Keratinocyte (primary cell): ENCODE results near the gene UNC13B. TPM values are rescaled to one million over a fixed set of nuclear protein-coding genes. Genes with fewer than 3 reads are reported as not detected.
"Not testable (repeated sequence)": the region's sequence is repeated elsewhere in the genome, so short reads cannot be mapped to it uniquely, and the experiment has no call there.

ENCODE experiments used
- DNase-seq: peaks from one replicate; pipeline ENCODE4 v3.0.0-alpha.2; 2011; ENCODE audit warnings: low read depth, missing footprints, low spot score
- FAIRE-seq: peaks from 2 replicates; lab custom pipeline; 2011; peaks lifted over from hg19 to GRCh38; lab: Jason Lieb, UNC
- H2AFZ ChIP-seq: 2 replicates; pipeline ENCODE4 v1.6.0; 2012; ENCODE audit warnings: low read length, control low read depth, inconsistent platforms; ENCODE audit not compliant: control insufficient read depth
- H3K27ac ChIP-seq: 2 replicates; pipeline ENCODE4 v1.5.1; 2011; ENCODE audit warnings: low read length; ENCODE audit not compliant: control insufficient read depth, insufficient read depth
- H3K27me3 ChIP-seq: 3 replicates; pipeline ENCODE4 v1.6.0; 2011; ENCODE audit warnings: low read length; ENCODE audit not compliant: control insufficient read depth, insufficient read depth; ENCODE audit errors: extremely low read depth
- H3K36me3 ChIP-seq, 2 experiments: 2 replicates in 1 of 2; 3 replicates in 1 of 2; pipeline ENCODE4 v1.5.1; 2011; ENCODE audit warnings: low read length in 2 of 2, mild to moderate bottlenecking in 1 of 2; ENCODE audit not compliant: control insufficient read depth in 2 of 2, insufficient read depth in 2 of 2; ENCODE audit errors: extremely low read depth in 1 of 2
- H3K4me1 ChIP-seq: 3 replicates; pipeline ENCODE4 v1.5.1; 2011; ENCODE audit warnings: low read length; ENCODE audit not compliant: control insufficient read depth, insufficient read depth; ENCODE audit errors: extremely low read depth
- H3K4me2 ChIP-seq: 3 replicates; pipeline ENCODE4 v1.6.0; 2011; ENCODE audit warnings: low read depth, low read length; ENCODE audit not compliant: control insufficient read depth, insufficient read depth; ENCODE audit errors: extremely low read depth
- H3K4me3 ChIP-seq, 3 experiments: fragments of 200-600 bp in 1 of 3; sonication (generic) in 1 of 3; 2 replicates in 2 of 3; 3 replicates in 1 of 3; pipeline ENCODE4 v1.5.1; 2011 to 2016; ENCODE audit warnings: low read length in 3 of 3, mild to moderate bottlenecking in 3 of 3, control low read depth in 2 of 3, inconsistent platforms in 1 of 3, low read depth in 1 of 3, mixed read lengths in 1 of 3, mixed run types in 1 of 3, moderate library complexity in 1 of 3; ENCODE audit not compliant: control insufficient read depth in 2 of 3, insufficient read depth in 2 of 3; ENCODE audit errors: extremely low read depth in 1 of 3
- H3K79me2 ChIP-seq: 2 replicates; pipeline ENCODE4 v1.6.0; 2012; ENCODE audit warnings: low read length; ENCODE audit not compliant: control insufficient read depth, insufficient read depth
- H3K9ac ChIP-seq: 3 replicates; pipeline ENCODE4 v1.6.0; 2011; ENCODE audit warnings: low read length; ENCODE audit not compliant: control insufficient read depth, insufficient read depth; ENCODE audit errors: extremely low read depth
- H3K9me1 ChIP-seq: 3 replicates; pipeline ENCODE4 v1.6.0; 2011; ENCODE audit warnings: low read length; ENCODE audit not compliant: control insufficient read depth, insufficient read depth; ENCODE audit errors: extremely low read depth
- H3K9me3 ChIP-seq: 2 replicates; pipeline ENCODE4 v1.5.1; 2012; ENCODE audit warnings: low read depth, low read length; ENCODE audit not compliant: control insufficient read depth
- H4K20me1 ChIP-seq: 3 replicates; pipeline ENCODE4 v1.6.0; 2011; ENCODE audit warnings: low read length; ENCODE audit not compliant: control insufficient read depth, insufficient read depth; ENCODE audit errors: extremely low read depth
- CTCF ChIP-seq, 3 experiments: IDR thresholded peaks in 1 of 3; conservative IDR thresholded peaks in 1 of 3; optimal IDR thresholded peaks in 1 of 3; 2 replicates in 2 of 3; 3 replicates in 1 of 3; pipeline versions ENCODE3 to v1.5.1; 2011; ENCODE audit warnings: low read length in 3 of 3, mild to moderate bottlenecking in 3 of 3, moderate library complexity in 2 of 3, control low read depth in 1 of 3, inconsistent platforms in 1 of 3; ENCODE audit not compliant: insufficient read depth in 2 of 3; ENCODE audit errors: extremely low read depth in 1 of 3
- EZH2 ChIP-seq: IDR thresholded peaks from one replicate; pipeline ENCODE4 v1.6.1; 2012; ENCODE audit warnings: inconsistent platforms, mild to moderate bottlenecking, low read length, moderate library complexity
- dilution Hi-C: fragments of 300-500 bp; cut with MboI; formaldehyde crosslinking; loops from one replicate; pipeline ENCODE4 v1.7.0; 2020; ENCODE audit warnings: low sequenced_read_pairs; ENCODE audit not compliant: extremely low pct_ligation_motif_present
- polyA plus RNA-seq, 5 experiments: library from polyadenylated mRNA; depleted of rRNA in 3 of 5; stranded (reverse) in 3 of 5; stranded (forward) in 1 of 5; unstranded in 1 of 5; fragments of >200 nt; gene quantifications; 1 replicate in 1 of 5; 2 replicates in 3 of 5; 3 replicates in 1 of 5; pipeline versions ENCODE4 v1.2.1 to v1.2.3, GENCODE V29; 2011 to 2012; ENCODE audit warnings: missing spikeins in 2 of 5, low read depth in 1 of 5, low replicate concordance in 1 of 5

The UNC13B gene
- polyA plus RNA-seq, 1 donor (not counting 4 experiments of a cell fraction or from before 2014, with no cell fraction given), result 9.3 TPM

GRCh38 chr9:35163413-35163812, 1.6 kb downstream of the UNC13B start:
- Histone ChIP-seq H3K9me1 (no peaks in the 10 kb centered on the region), H3K9me3 (no peaks in the 10 kb centered on the region), H3K27me3 (no peaks in the 10 kb centered on the region), H3K9ac (no peak overlapping the region), H2AFZ (no peak overlapping the region), H3K4me1 (peaks cover 9% of the 10 kb centered on the region), H3K4me3 (no peak overlapping the region), H4K20me1 (no peaks in the 10 kb centered on the region), H3K27ac (no peak overlapping the region), H3K4me2 (peak overlapping the region; percentile 69), H3K36me3 (no peaks in the 10 kb centered on the region), H3K79me2 (no peaks in the 10 kb centered on the region)
- FAIRE-seq (no peak), DNase-seq (no peak)
- TF ChIP-seq CTCF (optimal IDR thresholded peaks at IDR 0.05 in 1 of 3, IDR thresholded peaks at IDR 0.05 in 1 of 3, conservative IDR thresholded peaks at IDR 0.05 in 1 of 3; ENCODE audit: extremely low read depth in 1 of 3, insufficient read depth in 2 of 3, low read length in 3 of 3) (no peak), EZH2 (no peak)
- dilution Hi-C loops, result no loop called here

DNA sequence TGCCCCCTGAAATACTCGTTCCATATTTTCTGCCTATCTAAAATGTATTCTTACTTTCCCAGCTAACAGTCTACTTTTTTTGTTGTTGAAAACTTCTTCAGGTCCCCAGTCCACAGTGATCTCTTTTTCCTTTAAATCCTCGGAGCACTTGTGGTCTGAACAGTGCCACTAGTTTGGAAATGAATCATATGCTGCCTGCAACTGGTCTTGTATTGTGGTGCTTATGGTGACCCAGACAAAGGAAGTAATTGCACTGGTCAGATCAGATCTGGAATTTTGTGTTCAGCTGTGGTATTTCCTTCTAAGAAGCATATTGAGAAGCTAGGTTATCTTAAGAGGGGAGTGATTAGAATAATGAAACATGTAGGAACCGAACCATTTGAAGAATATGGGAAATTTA, 2.9 kb downstream of the UNC13B start:
- Histone ChIP-seq H3K4me1 (peaks cover 9% of the 10 kb centered on the region), H3K79me2 (no peaks in the 10 kb centered on the region), H3K4me2 (no peak overlapping the region), H4K20me1 (no peaks in the 10 kb centered on the region), H3K27ac (no peak overlapping the region), H2AFZ (no peak overlapping the region), H3K9me1 (no peaks in the 10 kb centered on the region), H3K9ac (no peak overlapping the region), H3K9me3 (no peaks in the 10 kb centered on the region), H3K4me3 (no peak overlapping the region), H3K27me3 (no peaks in the 10 kb centered on the region), H3K36me3 (no peaks in the 10 kb centered on the region)
- dilution Hi-C loops, result no loop called here
- no peak for TF ChIP-seq EZH2
- TF ChIP-seq CTCF (optimal IDR thresholded peaks at IDR 0.05 in 1 of 3, IDR thresholded peaks at IDR 0.05 in 1 of 3, conservative IDR thresholded peaks at IDR 0.05 in 1 of 3; ENCODE audit: extremely low read depth in 1 of 3, insufficient read depth in 2 of 3, low read length in 3 of 3), result no peak
- DNase-seq (no peak), FAIRE-seq (no peak)

- H3K36me3 ChIP-seq, H4K20me1 ChIP-seq, H3K4me1 ChIP-seq, H3K9ac ChIP-seq, FAIRE-seq, dilution Hi-C loops, H3K4me2 ChIP-seq, DNase-seq, H3K27ac ChIP-seq, H3K27me3 ChIP-seq, H2AFZ ChIP-seq, H3K4me3 ChIP-seq, H3K9me3 ChIP-seq, H3K79me2 ChIP-seq, H3K9me1 ChIP-seq: not testable (repeated sequence)
Observed at GRCh38 chr9:35167429-35167828, 5.6 kb downstream of the UNC13B start.
